Neural cell (in vitro differentiated cells): ENCODE results near the gene MACF1. TPM values are rescaled to one million over a fixed set of nuclear protein-coding genes. Genes with fewer than 3 reads are reported as not detected.

ENCODE experiments used
- H2AFZ ChIP-seq: fragments of 200-600, 300-800 bp; sonication (generic), shearing (Covaris generic); 2 replicates; pipeline ENCODE4 v1.6.0; 2014; ENCODE audit warnings: low read depth, mild to moderate bottlenecking, antibody characterized with exemption, low read length, moderate library complexity
- H3F3A ChIP-seq: fragments of 200-600 bp; shearing (Covaris generic); 2 replicates; pipeline ENCODE4 v1.6.1; 2016; ENCODE audit warnings: mild to moderate bottlenecking, moderate library complexity, mixed read lengths, antibody characterized with exemption, low read length; ENCODE audit not compliant: insufficient read depth, poor library complexity, severe bottlenecking
- H3K27ac ChIP-seq: fragments of 200-600, 300-800 bp; sonication (generic), shearing (Covaris generic); 2 replicates; pipeline ENCODE4 v1.5.1; 2014; ENCODE audit warnings: mild to moderate bottlenecking, low read length, moderate library complexity
- H3K27me3 ChIP-seq: fragments of 300-800, 200-600 bp; sonication (generic), shearing (Covaris generic); 2 replicates; pipeline ENCODE4 v1.6.0; 2014; ENCODE audit warnings: mild to moderate bottlenecking, low read depth, low read length, moderate library complexity; ENCODE audit not compliant: insufficient read depth
- H3K36me3 ChIP-seq: fragments of 300-800, 200-600 bp; sonication (generic), shearing (Covaris generic); 2 replicates; pipeline ENCODE4 v1.5.1; 2014; ENCODE audit warnings: mild to moderate bottlenecking, antibody characterized with exemption, low read length, moderate library complexity; ENCODE audit not compliant: insufficient read depth
- H3K4me2 ChIP-seq: fragments of 300-800, 200-600 bp; sonication (generic), shearing (Covaris generic); 2 replicates; pipeline ENCODE4 v1.6.0; 2014; ENCODE audit warnings: mild to moderate bottlenecking, low read length
- H3K4me3 ChIP-seq: fragments of 300-800, 200-600 bp; sonication (generic), shearing (Covaris generic); 2 replicates; pipeline ENCODE4 v1.5.1; 2014; ENCODE audit warnings: mild to moderate bottlenecking, low read length, moderate library complexity
- H3K79me2 ChIP-seq: fragments of 200-600 bp; shearing (Covaris generic); replicated peaks from 2 replicates; pipeline ENCODE4 v1.6.0; 2014; ENCODE audit warnings: mild to moderate bottlenecking, low read length, moderate library complexity; ENCODE audit not compliant: insufficient read depth
- H3K9ac ChIP-seq: fragments of 300-800, 200-600 bp; sonication (generic), shearing (Covaris generic); 2 replicates; pipeline ENCODE4 v1.6.1; 2016; ENCODE audit warnings: mild to moderate bottlenecking, low read length, mixed read lengths
- H3K9me2 ChIP-seq: fragments of 200-600 bp; shearing (Covaris generic); 2 replicates; pipeline ENCODE4 v1.6.1; 2016; ENCODE audit warnings: mild to moderate bottlenecking, low read length, mixed read lengths; ENCODE audit not compliant: insufficient read depth
- H3K9me3 ChIP-seq: fragments of 200-600, 300-800 bp; sonication (generic), shearing (Covaris generic); 2 replicates; pipeline ENCODE4 v1.6.1; 2016; ENCODE audit warnings: mild to moderate bottlenecking, mixed run types, low read length, moderate library complexity, mixed read lengths
- H4K20me1 ChIP-seq: fragments of 200-600 bp; shearing (Covaris generic); 2 replicates; pipeline ENCODE4 v1.6.1; 2016; ENCODE audit warnings: mild to moderate bottlenecking, mixed run types; ENCODE audit not compliant: insufficient read depth
- EP300 ChIP-seq: fragments of 450-650 bp; conservative IDR thresholded peaks from 2 replicates; pipeline ENCODE4 v1.6.1; 2014; ENCODE audit warnings: antibody characterized with exemption, mild to moderate bottlenecking, moderate library complexity; ENCODE audit not compliant: poor library complexity, severe bottlenecking
- EZH2 ChIP-seq: fragments of 200-600, 300-800 bp; shearing (Covaris generic), sonication (generic); IDR thresholded peaks from 2 replicates; pipeline ENCODE4 v1.6.1; 2014; ENCODE audit warnings: antibody characterized with exemption, low read length, borderline replicate concordance, mild to moderate bottlenecking; ENCODE audit not compliant: insufficient read depth, poor library complexity, severe bottlenecking
- MXI1 ChIP-seq: fragments of 450-650 bp; conservative IDR thresholded peaks from 2 replicates; pipeline ENCODE4 v1.6.1; 2014; ENCODE audit warnings: antibody characterized with exemption, mild to moderate bottlenecking; ENCODE audit not compliant: poor library complexity, severe bottlenecking
- POLR2AphosphoS5 ChIP-seq: IDR thresholded peaks from 2 replicates; pipeline ENCODE4 v1.6.1; 2012
- RAD21 ChIP-seq: fragments of 450-650 bp; conservative IDR thresholded peaks from 2 replicates; pipeline ENCODE4 v1.6.1; 2014; ENCODE audit warnings: antibody characterized with exemption, mild to moderate bottlenecking, moderate library complexity
- TAF1 ChIP-seq: IDR thresholded peaks from 2 replicates; pipeline ENCODE4 v1.6.1; 2012; ENCODE audit warnings: low read depth
- polyA plus RNA-seq: library from polyadenylated mRNA; depleted of rRNA; stranded (reverse); fragments of >200 nt; gene quantifications from 2 replicates; pipeline ENCODE4 v1.2.3, GENCODE V29; 2014
- TF ChIP-seq, protein P1 (sequence below): IDR thresholded peaks from 2 replicates; pipeline ENCODE4 v1.6.1; 2012; ENCODE audit warnings: borderline replicate concordance
- TF ChIP-seq, protein P2 (sequence below): fragments of 450-650 bp; IDR thresholded peaks from 2 replicates; pipeline ENCODE4 v1.5.1; 2014; ENCODE audit warnings: antibody characterized with exemption, mild to moderate bottlenecking, moderate library complexity; ENCODE audit not compliant: poor library complexity, severe bottlenecking

MACF1 gene
- polyA plus RNA-seq, 1 donor from 2014 or later = 176 TPM

DNA sequence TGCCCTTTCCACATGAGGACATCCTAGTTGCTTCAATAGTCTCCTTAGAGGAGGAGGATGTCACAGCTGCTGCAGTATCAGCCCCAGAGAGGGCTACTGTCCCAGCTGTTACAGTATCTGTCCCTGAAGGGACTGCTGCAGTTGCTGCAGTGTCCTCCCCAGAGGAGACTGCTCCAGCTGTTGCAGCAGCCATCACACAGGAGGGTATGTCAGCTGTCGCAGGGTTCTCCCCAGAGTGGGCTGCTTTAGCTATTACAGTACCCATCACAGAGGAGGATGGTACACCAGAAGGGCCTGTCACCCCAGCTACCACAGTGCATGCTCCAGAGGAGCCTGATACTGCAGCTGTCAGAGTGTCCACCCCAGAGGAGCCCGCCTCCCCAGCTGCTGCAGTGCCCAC lies 208.4 kb downstream of the MACF1 start:
- H3K79me2 ChIP-seq = peaks cover 65% of the 10 kb centered on the region
- H3K4me3 ChIP-seq = peak overlapping the region; percentile 89
- H3K4me2 ChIP-seq = peak overlapping the region; percentile 70
- peaks cover 19% of the 10 kb centered on the region for H4K20me1 ChIP-seq
- no peaks in the 10 kb centered on the region for H3K27me3 ChIP-seq
- H3K9ac ChIP-seq = no peak overlapping the region
- TF ChIP-seq, protein P1, sequence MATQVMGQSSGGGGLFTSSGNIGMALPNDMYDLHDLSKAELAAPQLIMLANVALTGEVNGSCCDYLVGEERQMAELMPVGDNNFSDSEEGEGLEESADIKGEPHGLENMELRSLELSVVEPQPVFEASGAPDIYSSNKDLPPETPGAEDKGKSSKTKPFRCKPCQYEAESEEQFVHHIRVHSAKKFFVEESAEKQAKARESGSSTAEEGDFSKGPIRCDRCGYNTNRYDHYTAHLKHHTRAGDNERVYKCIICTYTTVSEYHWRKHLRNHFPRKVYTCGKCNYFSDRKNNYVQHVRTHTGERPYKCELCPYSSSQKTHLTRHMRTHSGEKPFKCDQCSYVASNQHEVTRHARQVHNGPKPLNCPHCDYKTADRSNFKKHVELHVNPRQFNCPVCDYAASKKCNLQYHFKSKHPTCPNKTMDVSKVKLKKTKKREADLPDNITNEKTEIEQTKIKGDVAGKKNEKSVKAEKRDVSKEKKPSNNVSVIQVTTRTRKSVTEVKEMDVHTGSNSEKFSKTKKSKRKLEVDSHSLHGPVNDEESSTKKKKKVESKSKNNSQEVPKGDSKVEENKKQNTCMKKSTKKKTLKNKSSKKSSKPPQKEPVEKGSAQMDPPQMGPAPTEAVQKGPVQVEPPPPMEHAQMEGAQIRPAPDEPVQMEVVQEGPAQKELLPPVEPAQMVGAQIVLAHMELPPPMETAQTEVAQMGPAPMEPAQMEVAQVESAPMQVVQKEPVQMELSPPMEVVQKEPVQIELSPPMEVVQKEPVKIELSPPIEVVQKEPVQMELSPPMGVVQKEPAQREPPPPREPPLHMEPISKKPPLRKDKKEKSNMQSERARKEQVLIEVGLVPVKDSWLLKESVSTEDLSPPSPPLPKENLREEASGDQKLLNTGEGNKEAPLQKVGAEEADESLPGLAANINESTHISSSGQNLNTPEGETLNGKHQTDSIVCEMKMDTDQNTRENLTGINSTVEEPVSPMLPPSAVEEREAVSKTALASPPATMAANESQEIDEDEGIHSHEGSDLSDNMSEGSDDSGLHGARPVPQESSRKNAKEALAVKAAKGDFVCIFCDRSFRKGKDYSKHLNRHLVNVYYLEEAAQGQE = no peak
- TF ChIP-seq EZH2 (no peak), RAD21 (no peak)
- peaks cover 8% of the 10 kb centered on the region for H3F3A ChIP-seq
- no peaks in the 10 kb centered on the region for H3K9me2 ChIP-seq
- no peak overlapping the region for H2AFZ ChIP-seq
- H3K27ac ChIP-seq = no peak overlapping the region
- no peaks in the 10 kb centered on the region for H3K36me3 ChIP-seq
- no peaks in the 10 kb centered on the region for H3K9me3 ChIP-seq

DNA sequence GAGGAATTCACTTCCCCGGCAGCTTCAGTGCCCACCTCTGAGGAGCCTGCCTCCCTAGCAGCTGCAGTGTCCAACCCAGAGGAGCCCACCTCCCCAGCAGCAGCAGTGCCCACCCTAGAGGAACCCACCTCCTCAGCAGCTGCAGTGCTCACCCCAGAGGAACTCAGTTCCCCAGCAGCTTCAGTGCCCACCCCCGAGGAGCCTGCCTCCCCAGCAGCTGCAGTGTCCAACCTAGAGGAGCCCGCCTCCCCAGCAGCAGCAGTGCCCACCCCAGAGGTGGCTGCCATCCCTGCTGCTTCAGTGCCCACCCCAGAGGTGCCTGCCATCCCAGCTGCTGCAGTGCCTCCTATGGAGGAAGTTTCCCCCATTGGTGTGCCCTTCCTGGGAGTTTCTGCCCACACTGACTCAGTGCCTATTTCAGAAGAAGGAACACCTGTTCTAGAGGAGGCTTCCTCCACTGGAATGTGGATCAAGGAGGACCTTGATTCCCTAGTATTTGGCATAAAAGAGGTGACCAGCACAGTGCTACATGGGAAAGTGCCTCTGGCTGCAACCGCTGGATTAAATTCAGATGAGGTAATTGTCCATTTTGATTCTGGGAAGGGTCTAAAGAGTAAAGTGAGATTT lies 209.5 kb downstream of the MACF1 start:
- Histone ChIP-seq H3K9me2 (no peaks in the 10 kb centered on the region), H3K9ac (no peak overlapping the region), H2AFZ (no peak overlapping the region), H3K9me3 (no peaks in the 10 kb centered on the region), H3K27me3 (no peaks in the 10 kb centered on the region), H3F3A (peaks cover 8% of the 10 kb centered on the region), H3K4me3 (peak overlapping the region; percentile 48), H4K20me1 (peaks cover 19% of the 10 kb centered on the region), H3K79me2 (peaks cover 68% of the 10 kb centered on the region), H3K36me3 (no peaks in the 10 kb centered on the region), H3K4me2 (peak overlapping the region; percentile 10), H3K27ac (no peak overlapping the region)
- TF ChIP-seq, protein P2, sequence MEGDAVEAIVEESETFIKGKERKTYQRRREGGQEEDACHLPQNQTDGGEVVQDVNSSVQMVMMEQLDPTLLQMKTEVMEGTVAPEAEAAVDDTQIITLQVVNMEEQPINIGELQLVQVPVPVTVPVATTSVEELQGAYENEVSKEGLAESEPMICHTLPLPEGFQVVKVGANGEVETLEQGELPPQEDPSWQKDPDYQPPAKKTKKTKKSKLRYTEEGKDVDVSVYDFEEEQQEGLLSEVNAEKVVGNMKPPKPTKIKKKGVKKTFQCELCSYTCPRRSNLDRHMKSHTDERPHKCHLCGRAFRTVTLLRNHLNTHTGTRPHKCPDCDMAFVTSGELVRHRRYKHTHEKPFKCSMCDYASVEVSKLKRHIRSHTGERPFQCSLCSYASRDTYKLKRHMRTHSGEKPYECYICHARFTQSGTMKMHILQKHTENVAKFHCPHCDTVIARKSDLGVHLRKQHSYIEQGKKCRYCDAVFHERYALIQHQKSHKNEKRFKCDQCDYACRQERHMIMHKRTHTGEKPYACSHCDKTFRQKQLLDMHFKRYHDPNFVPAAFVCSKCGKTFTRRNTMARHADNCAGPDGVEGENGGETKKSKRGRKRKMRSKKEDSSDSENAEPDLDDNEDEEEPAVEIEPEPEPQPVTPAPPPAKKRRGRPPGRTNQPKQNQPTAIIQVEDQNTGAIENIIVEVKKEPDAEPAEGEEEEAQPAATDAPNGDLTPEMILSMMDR = no peak
- TF ChIP-seq POLR2AphosphoS5 (no peak), EP300 (no peak), EZH2 (no peak), MXI1 (no peak), TAF1 (no peak)
- TF ChIP-seq, protein P1 = no peak
